Measurements from ENCODE around the gene SLC4A11. TPM values are rescaled to one million over a fixed set of nuclear protein-coding genes. Genes with fewer than 3 reads are reported as not detected.

Gene SLC4A11
- total RNA-seq, 1 donor from 2014 or later: not detected

DNA sequence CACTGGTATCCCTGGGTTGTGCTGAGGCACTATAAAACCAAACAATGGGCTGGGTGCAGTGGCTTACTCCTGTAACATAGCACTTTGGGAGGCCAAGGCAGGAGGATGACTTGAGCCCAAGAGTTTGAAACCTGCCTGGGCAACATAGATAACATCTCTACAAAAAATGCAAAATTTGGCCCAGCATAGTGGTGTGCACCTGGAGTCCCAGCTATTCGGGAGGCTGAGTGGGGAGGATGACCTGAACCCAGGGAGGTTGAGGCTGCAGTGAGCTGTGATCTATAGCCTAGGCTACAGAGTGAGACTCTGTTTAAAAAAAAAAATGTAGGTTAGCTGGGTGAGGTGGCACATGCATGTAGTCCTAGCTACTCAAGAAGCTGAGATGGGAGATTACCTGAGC lies 7.7 kb upstream of the SLC4A11 start:
- no peak for DNase-seq (ENCODE audit: low spot score)

DNA sequence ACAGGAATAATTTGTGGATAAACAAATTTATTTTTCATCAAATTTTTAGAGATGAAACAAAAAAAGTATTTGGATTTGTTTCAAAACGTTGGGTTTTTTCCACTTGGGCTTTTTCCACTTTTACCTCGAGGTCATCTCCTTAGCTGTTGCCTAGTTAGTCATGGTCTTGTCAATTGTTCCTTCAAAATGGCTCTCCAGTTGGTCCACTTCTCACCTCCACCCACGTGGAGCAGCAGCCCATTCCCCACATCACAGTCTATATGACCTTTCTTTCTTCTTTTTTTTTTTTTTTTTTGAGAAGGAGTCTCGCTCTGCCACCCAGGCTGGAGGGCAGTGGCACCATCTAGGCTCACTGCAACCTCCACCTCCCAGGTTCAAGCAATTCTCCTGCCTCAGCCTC lies 6.7 kb upstream of the SLC4A11 start:
- DNase-seq (ENCODE audit: low spot score): no peak

DNA sequence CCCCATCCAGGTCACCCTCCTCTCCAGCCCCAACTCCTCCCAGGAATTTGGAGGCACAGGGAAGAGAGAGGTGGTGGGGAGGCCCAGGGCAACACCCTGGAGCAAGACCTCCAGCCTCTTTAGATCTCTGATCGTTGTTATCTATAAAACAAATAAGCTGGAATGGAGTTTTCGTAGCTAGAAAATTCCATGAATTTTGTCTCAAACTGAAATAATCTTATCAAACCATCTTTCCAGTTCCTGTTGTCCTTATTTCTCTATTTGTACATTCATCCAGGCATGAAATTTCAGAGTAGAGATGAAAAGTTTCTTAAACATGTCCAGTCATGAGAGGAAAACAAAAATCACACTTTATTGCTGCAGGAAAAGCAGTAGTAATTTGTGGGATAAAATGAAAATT lies 6.2 kb upstream of the SLC4A11 start:
- no peak for DNase-seq (ENCODE audit: low spot score)

DNA sequence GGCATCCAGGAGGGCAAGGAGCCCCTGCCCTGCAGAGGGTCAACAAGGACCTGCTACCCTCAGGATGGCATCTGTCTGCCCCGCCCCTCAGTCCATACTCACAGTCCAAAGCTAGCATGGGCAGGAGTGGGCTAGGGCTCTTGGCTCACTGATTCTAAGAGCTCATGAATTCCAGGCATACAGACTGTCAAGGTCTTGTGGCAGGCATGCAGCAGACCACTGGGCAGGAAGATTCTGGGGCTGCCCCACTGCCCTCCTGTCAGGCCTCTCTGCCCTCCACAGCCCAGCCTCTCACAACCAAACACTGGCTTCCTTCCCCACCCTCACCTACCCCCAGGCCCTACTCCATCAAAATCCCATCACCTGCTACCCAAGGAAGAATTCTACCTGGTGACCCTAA lies 5.6 kb upstream of the SLC4A11 start:
- no peak for DNase-seq (ENCODE audit: low spot score)

DNA sequence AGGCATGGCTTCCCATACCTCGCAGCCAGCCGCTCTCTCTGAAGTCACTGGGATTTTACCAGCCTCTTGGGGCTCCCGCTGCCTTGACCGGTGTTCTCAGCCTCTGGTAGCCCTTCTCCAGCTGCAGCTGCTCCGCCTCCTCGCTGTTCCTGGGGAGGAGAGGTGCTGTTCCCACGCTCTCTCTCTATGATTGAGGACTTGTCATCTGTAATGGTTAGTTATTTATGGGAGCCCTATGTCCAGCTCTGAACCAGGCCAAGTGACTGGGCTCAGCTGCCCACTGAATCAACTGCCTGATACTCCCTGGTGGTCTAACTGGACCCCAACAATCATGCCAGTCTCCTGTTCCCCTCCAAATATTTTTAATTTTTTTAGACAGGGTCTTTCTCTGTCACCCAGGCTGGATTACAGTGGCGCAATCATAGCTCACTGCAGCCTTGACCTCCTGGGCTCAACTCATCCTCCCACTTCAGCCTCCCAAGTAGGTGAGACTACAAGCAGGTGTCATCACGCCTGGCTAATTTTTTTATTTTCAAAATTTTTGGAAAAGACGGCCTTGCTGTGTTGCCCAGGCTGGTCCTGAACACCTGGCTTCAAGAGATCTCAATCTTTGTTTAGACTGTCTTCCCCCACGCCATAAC lies 4.8 kb upstream of the SLC4A11 start:
- DNase-seq (ENCODE audit: low spot score): no peak

DNA sequence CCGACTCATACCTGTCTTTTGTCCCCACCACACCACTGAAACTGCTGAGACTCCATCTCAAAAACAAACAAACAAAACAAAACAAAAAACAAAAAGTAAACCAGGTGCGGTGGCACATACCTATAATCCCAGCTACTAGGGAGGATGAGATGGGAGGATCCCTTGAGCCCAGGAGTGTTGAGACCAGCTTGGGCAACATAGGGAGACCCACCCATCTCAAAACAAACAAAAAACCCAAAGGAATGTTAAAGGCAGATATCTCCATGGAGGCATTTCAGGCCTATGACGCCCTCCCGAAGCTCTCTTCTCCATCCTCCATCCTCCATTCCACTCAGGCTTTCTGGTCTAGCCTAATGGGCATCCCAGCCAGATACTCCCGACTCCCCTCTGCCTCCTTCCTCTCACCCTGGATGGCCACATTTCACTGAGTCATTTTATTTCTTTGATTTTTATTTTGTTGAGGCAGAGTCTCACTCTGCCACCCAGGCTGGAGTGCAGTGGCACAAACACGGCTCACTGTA lies 3.2 kb upstream of the SLC4A11 start:
- DNase-seq (ENCODE audit: low spot score): no peak

DNA sequence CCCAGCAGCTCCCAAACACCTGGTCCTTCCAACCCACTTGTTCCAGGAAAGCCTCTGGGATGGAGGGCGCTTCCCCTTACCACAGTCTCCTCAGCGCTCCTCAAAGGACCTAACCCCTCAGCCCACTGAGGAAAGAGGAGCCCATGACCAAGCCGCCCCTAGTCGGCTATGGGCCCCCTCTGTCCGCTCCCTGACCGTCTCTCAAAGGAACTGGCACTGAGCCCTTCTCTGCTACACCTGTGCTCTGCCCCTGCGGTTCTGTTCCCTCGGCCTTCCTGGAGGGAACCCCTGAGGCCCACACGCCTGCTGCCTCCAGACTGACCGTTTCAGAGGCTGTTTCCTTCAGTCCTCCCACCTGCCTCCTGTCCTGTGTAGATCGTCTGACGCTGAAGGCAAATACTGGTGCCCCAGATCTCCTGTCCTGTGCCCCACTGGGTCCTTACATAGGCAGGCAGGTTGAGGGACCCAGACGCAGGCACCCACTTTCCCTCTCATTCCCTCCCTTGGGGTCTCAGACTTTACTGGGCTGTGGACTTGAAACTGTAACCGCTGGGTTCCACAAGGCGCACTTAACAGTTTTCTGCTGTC lies 1.9 kb upstream of the SLC4A11 start:
- no peak for DNase-seq (ENCODE audit: low spot score)

DNA sequence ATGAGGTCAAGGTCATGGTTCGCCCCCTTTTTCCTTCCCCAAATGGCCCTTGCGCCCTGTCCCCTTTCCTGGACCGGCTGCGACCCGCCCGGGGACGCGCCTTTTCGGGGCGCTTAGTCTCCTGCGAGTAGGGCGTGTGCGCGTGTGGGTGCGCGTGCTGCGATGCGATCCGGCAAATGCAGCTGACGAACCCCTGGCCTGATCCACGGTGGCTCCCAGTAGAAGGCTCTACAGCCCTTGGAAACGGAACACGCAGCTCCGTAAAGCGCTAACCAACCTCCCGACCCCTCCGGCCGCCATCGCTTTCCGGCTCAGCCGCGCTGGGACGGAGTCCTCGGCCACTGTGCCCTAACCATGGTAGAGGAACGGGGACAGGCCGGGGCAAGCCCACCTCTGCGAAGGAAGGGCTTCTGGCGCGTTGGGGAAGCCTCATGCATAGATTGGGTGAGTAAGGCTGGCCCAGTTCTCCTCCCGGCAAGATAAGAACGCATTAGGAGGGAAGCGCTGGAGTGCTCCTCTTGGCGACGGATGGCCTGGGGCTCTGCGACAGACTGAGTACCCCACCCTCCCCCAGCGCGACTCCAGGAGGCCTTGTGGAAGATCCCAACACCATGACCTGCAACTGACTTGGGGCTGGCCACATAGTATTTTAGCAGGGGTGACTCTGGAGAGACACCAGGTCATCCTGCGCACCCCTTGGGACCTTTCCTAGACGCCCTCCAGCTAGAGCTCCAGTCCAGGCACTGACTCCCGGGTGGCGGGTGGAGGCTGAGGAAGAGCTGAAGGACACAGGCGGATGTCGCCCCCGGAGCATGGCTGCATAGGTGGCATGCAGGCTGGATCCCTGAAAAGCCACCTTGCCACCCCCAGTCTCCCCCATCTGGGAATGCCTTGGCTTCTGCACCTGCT lies 1.1 kb upstream of the SLC4A11 start:
- DNase-seq (ENCODE audit: low spot score): no peak

DNA sequence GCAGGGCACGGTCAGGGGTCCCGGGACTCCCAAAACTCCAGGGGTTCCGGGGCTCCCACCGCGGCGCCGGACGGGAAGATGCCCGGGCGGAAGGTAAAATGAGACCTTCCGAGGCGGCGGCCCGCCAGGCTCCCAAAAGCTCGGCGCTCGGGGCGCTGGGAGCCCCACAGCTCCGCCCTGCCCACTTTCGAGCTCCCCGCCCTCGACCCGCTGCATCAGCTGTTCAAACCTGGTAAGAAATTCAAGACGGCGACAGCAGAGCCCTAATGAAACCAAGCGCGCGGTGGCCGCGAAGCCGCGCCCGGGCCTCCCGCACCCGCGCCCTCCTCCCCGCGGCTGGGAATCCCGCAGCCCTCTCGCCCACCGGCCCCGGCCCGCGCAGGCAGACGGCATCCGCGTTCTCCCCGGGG lies 369 bp downstream of the SLC4A11 start:
- no peak for DNase-seq (ENCODE audit: low spot score)

DNA sequence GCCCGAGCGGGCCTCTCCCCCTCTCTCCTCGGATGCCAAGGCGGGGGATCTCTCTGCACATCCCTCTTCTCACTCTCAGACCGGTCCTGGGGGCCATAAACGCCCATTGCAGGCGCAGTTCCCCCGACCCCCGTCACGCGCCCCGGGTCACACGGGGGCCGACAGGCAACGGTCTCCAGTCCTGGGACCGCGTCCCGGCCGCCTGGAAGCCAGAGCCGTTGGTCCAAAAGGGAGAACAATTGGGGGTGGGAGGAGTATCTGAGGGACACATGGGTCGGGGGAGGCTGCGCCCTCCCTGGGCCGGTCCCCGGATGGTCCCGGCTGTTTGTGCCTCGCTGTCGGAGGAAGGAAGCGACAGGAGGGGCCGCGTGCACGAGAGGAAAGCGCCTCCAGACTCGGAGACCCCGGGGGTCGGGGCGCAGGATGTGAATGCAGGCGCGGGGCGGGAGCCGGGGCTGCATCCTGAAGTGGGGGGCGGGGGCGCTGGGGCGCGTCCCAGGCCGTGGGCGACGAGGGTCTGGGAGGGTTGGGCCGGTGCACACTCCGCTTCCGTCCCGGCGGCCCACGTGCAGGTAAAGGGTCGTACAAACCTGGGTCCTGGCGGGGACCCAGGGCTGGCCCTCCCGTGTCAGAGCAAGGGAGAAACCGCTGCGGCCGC lies 903 bp downstream of the SLC4A11 start:
- no peak for DNase-seq (ENCODE audit: low spot score)

DNA sequence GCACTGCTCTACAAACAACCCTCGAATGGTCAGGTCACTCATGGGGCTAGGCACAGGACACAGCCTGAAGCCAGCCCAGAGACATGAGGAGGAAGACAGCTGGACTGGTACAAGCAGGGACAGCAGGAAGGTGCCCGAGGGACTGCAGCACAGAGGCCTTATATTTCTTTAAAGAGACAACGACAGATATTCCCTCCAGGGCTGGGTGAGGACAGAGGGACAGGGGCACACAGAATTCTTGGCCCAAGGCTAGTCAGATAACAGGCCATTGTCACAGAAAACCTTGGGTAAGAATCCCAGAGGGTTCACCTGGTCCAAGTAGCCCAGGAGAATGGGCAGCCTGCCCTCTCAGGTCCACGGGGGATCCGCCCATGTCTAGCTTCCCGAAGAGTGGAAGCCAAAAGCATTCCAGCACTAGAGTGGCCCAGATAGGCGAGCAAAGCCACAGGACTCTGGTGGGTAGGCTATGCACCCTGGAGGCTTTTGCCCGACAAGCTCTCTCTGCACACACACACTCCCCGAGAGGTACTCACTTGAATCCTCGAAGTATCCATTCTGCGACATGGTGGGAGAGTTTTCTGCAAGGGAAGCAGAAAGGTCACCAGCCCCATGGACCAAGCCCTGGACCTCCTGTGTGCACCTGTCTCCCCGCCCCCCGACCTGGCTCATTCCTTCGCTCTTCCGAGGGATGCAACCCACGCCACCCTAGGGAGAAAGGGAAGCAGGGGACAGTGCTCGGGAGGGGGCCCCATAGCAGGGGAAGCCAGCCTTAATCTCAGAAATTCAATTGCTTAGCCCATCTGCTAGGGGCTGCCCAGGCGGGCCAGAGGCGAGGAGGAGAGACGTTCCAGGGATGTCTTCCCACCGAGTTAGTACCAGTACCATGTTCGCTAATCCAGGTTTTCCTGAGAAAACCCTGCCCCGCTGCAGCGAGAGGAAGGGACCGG lies 1.7 kb downstream of the SLC4A11 start:
- DNase-seq (ENCODE audit: low spot score): no peak

DNA sequence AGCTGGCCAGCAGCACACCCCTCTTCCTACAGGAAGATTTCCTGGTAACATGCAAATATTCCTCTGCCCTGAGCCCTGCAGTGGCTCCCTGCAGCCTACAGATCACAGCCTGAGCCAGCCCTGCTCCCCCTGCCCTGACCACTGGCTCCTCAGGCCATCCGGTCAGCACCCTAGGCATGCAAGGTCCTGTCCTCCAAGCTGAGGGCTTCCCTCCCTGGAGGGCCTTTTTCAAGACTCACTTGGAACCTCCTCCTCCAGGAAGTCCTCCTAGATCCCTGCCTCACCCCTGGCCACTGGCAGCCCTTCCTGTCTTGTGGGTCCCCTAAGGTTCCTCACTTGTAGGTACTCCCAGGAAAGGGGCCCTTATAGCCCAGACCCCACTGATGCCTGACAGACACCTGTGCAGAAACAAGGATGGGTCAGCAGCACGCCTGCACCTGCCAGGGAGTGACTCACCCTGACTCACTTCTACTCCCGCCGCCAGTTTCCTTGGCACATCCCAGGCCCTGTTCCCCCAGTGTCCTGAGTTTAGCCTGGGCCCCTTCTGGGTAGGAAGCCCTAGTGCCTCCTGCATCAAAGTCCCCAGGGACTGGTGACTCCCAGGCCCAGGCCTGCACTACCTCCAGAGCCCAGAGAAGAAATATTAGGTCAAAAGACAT lies 3.2 kb downstream of the SLC4A11 start:
- no peak for DNase-seq (ENCODE audit: low spot score)

DNA sequence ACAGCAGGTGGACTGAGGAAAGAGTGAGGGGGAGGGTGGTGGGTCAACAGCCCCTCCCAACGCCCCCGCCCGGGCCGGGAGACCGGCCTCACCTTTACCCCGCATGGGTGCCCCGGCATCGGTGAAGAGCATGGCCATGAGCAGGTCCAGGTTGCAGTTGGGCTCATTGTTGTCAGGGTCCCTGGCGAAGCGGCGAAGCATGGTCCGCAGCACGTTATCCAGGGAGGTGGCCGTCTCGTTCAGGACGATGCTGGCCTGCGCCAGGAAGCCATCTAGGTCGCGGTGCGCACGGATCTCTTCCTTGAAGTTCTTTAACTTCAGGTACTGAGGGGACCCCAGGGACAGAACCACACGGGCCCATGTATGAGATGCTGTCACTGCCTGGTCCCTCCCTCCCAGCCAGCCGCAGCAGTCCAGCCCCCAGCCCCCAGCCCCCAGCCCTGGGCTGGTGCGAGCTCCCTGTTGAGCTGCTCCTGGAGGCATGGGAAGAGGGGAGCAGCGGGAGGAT lies 4.9 kb downstream of the SLC4A11 start:
- DNase-seq (ENCODE audit: low spot score): no peak

DNA sequence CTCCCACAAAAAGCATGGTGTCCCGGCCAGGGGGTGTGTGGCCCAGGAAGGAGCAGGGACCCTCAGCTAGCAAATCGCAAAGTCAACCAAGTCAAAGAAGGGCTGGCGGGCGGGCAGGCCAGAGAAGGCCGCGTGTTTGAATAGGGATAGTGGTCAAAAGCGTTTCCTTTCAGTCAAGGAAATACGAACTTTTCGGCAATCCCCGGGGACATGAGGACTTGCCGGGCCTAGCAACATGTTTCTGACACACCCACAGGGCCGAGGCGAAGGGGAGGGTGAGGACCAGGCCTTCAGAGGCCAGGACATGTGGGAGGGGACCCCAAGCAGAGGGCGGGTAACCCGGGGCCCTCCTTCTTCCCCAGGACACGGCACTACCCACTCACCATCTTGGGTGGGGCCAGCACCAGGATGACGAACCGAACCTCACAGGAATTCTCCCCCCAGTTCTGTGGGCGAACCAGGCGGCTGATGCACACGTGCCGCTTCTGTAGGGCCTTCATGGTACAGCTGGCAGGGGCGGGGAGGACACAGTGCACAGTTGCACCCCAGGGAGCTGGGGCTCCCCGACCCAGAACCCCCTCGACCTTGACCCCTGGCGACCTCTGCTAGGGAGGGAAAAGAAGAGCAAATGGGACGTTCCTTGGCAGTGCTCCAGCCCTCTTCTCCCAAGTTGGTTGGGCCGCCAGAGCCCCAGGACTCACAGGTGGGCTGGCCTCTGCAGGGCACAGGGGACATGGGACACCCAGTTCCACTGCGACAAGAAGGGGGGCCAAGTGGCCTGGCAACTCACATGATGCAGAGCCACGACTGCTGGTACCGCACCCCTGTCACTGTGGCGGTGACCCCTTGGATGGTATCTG lies 5.6 kb downstream of the SLC4A11 start:
- no peak for DNase-seq (ENCODE audit: low spot score)

DNA sequence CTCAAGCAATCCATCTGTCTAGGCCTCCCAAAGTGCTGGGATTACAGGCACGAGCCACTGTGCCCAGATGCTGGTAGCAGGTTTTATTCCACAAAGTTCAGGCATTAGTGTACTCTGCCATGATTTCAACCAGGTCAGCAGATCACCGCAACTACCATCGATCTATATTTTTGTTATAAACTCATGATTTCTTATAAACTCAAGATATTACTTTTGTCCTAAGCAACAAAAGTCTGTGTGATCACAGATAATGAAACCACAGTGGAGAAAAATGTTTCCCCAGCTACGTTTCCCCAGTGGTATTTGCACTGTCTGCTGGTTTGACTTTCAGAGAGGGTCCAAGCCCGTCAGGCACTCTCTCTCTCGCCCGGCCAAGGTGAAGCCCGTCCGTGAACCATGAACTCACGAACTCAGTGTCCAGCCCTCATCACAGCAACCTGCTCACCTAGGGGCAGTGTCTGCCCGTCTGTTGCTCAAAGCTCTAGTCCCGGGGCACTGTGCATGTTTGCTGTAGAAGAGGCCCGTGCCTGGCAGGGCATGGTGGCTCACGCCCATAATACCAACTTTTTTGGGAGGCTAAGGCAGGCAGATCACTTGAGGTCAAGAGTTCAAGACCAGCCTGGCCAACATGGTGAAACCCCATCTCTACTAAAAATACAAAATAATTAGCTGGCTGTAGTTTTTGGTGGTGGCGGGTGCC lies 7.0 kb downstream of the SLC4A11 start:
- no peak for DNase-seq (ENCODE audit: low spot score)

DNA sequence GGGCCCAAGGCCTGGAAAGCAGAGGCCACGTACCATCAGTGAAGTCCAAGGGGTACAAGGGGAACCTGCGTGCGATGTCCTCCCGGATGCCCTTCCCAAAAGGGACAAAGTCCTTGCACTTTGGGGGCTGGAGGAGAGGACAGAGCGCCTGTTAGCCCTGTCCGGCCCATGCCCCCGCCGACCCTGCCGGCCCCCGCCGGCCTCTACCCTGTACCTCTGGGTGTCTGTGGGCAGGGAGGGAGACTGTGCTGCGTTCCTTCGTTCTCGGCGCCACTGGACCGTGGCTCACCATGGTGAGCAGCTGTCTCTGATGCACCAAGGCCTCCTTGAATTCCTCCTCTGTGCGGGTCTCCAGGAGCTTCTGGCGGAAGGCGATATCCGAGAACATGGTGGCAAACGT lies 7.9 kb downstream of the SLC4A11 start:
- DNase-seq (ENCODE audit: low spot score): no peak

DNA sequence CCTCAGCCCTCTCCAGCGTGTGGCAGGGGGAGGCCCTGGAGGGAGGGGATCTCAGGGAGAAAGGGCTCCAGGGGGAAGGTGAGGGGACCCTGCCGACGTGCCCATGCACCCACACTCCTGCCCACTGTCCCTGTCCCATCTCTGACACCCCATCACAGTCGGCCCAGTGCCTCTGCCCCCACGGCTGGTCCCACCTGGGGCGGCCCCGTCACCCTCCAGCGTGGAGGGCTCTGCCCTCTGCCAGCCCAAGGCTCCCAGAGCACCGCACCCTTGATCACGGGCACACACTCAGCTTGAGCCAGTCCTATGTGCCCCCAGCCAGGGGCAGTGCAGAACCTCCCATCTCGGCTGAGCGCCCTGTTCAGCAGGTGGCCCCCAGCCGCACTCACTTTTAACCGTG lies 9.2 kb downstream of the SLC4A11 start:
- no peak for DNase-seq (ENCODE audit: low spot score)

DNA sequence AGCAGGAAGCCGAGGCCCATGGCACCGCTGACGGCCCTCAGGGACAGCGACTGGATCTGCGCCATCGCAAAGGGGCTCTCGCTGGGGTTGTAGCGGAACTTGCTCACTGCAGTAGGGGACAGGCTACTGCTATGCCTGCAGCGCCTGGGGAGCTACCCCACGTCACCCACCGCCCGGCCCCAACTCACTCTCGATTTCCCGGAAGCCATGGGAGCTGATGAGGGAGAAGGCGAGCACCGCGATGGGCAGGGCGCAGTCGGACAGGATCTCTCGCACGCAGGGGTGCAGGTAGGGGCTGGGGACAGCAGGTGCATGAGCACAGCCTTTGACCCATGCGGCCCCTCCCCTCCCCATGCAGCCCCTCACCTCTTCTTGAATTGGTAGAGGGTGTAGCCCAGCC lies 9.8 kb downstream of the SLC4A11 start:
- no peak for DNase-seq (ENCODE audit: low spot score)

DNA sequence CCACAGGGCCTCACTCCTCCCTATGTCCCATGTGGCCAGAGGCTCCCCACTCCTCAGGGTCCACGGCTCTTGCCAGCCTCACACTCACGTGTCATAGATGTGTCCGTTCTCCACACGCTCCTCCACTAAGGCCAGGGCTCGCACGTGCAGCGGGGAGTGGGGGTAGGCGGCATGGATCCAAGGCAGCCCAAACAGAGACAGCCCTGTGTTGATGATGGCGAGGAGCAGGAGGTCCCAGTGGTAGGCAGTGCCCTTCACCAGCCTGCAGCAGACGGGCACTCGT lies 10.3 kb downstream of the SLC4A11 start:
- DNase-seq (ENCODE audit: low spot score): no peak

All from umbilical cord (tissue), 2 donors.